OCI-LY3 (cell line): ENCODE data around the gene C9orf40.

Experiments used
- H2AFZ ChIP-seq: fragments of 200-600, 300-600 bp; shearing (Covaris generic); 2 replicates; pipeline ENCODE4 v1.6.0; 2014; ENCODE audit warnings: antibody characterized with exemption, low read depth, low read length
- H3K27ac ChIP-seq: fragments of 200-600, 300-600 bp; sonication (generic); 2 replicates; pipeline ENCODE4 v1.5.1; 2014; ENCODE audit warnings: mild to moderate bottlenecking, low read length, moderate library complexity, mixed read lengths
- H3K27me3 ChIP-seq: fragments of 200-600, 300-600 bp; sonication (generic); 2 replicates; pipeline ENCODE4 v1.6.1; 2014; ENCODE audit warnings: low read depth, low read length, mixed read lengths
- H3K36me3 ChIP-seq: fragments of 200-600, 300-600 bp; sonication (generic); replicated peaks from 2 replicates; pipeline ENCODE3; 2014; ENCODE audit warnings: low read depth, low read length, mixed read lengths
- H3K4me1 ChIP-seq: fragments of 300-600, 200-600 bp; sonication (generic); 2 replicates; pipeline ENCODE4 v1.6.1; 2014; ENCODE audit warnings: low read length, mixed read lengths
- H3K4me2 ChIP-seq: fragments of 200-600, 300-600 bp; sonication (generic); 2 replicates; pipeline ENCODE4 v1.6.1; 2014; ENCODE audit warnings: low read length, mixed read lengths
- H3K4me3 ChIP-seq: fragments of 300-600, 200-600 bp; sonication (generic); 2 replicates; pipeline ENCODE4 v1.5.1; 2014; ENCODE audit warnings: antibody characterized with exemption, mild to moderate bottlenecking, low read length, moderate library complexity
- H3K79me2 ChIP-seq: fragments of 300-600, 200-600 bp; shearing (Covaris generic); 2 replicates; pipeline ENCODE4 v1.6.1; 2014; ENCODE audit warnings: mild to moderate bottlenecking, low read length, mixed read lengths
- H3K9ac ChIP-seq: fragments of 300-600, 200-600 bp; shearing (Covaris generic); 2 replicates; pipeline ENCODE4 v1.6.0; 2014; ENCODE audit warnings: mild to moderate bottlenecking, low read length, moderate library complexity
- H3K9me3 ChIP-seq: fragments of 200-600, 300-600 bp; shearing (Covaris generic); 2 replicates; pipeline ENCODE4 v1.6.1; 2014; ENCODE audit warnings: low read length, mixed read lengths; ENCODE audit not compliant: insufficient read depth
- H4K20me1 ChIP-seq: fragments of 200-600, 300-600 bp; sonication (generic); 2 replicates; pipeline ENCODE4 v1.6.1; 2016; ENCODE audit warnings: low read length, mixed read lengths; ENCODE audit not compliant: insufficient read depth
- CTCF ChIP-seq: fragments of 200-600, 300-600 bp; sonication (generic); IDR thresholded peaks from 2 replicates; pipeline ENCODE4 v1.5.1; 2014; ENCODE audit warnings: antibody characterized with exemption, low read length, low read depth
- EZH2phosphoT487 ChIP-seq: fragments of 200-600 bp; shearing (Covaris generic); IDR thresholded peaks from 2 replicates; pipeline ENCODE4 v1.6.1; 2018; ENCODE audit warnings: antibody characterized with exemption, mixed run types, low read depth

The C9orf40 gene

GRCh38 chr9:74974558-74974957 lies 21.8 kb upstream of the C9orf40 start:
- TF ChIP-seq EZH2phosphoT487: no peak
- no peaks in the 10 kb centered on the region for H3K4me1 ChIP-seq
- no peaks in the 10 kb centered on the region for H3K27me3 ChIP-seq
- no peaks in the 10 kb centered on the region for H4K20me1 ChIP-seq
- H3K9me3 ChIP-seq: no peaks in the 10 kb centered on the region
- peaks cover 23% of the 10 kb centered on the region for H3K36me3 ChIP-seq
- H3K79me2 ChIP-seq: no peaks in the 10 kb centered on the region
- no peak overlapping the region for H2AFZ ChIP-seq
- no peak overlapping the region for H3K4me2 ChIP-seq
- H3K9ac ChIP-seq: no peak overlapping the region
- no peak overlapping the region for H3K4me3 ChIP-seq
- H3K27ac ChIP-seq: no peak overlapping the region

- no peak overlapping the region for H3K4me3 ChIP-seq
- no peak overlapping the region for H3K4me2 ChIP-seq
- H3K79me2 ChIP-seq: no peaks in the 10 kb centered on the region
- H3K9me3 ChIP-seq: no peaks in the 10 kb centered on the region
- TF ChIP-seq EZH2phosphoT487 (no peak), CTCF (no peak)
- no peak overlapping the region for H3K9ac ChIP-seq
- H4K20me1 ChIP-seq: no peaks in the 10 kb centered on the region
- H3K4me1 ChIP-seq: no peaks in the 10 kb centered on the region
- H3K27ac ChIP-seq: no peak overlapping the region
- no peak overlapping the region for H2AFZ ChIP-seq
- no peaks in the 10 kb centered on the region for H3K27me3 ChIP-seq
- H3K36me3 ChIP-seq: peaks cover 18% of the 10 kb centered on the region
Observed at GRCh38 chr9:74973714-74974113, 21.0 kb upstream of the C9orf40 start.

- H2AFZ ChIP-seq: no peak overlapping the region
- no peaks in the 10 kb centered on the region for H3K4me1 ChIP-seq
- no peak for TF ChIP-seq CTCF
- no peak overlapping the region for H3K27ac ChIP-seq
- H3K79me2 ChIP-seq: no peaks in the 10 kb centered on the region
- H4K20me1 ChIP-seq: no peaks in the 10 kb centered on the region
- H3K9ac ChIP-seq: no peak overlapping the region
- 0 out of 2 replicates have a peak, but pooled peaks cover 3% of the 10 kb centered on the region for H3K9me3 ChIP-seq
- peaks cover 27% of the 10 kb centered on the region for H3K36me3 ChIP-seq
- no peaks in the 10 kb centered on the region for H3K27me3 ChIP-seq
- no peak overlapping the region for H3K4me2 ChIP-seq
- H3K4me3 ChIP-seq: no peak overlapping the region
Observed at GRCh38 chr9:74963056-74963455, 10.3 kb upstream of the C9orf40 start.

- Histone ChIP-seq H2AFZ (no peak overlapping the region), H3K36me3 (peaks cover 27% of the 10 kb centered on the region), H3K27me3 (no peaks in the 10 kb centered on the region), H3K9ac (no peak overlapping the region), H3K27ac (no peak overlapping the region), H3K4me3 (no peak overlapping the region), H4K20me1 (no peaks in the 10 kb centered on the region), H3K9me3 (0 out of 2 replicates have a peak, but pooled peaks cover 3% of the 10 kb centered on the region), H3K79me2 (no peaks in the 10 kb centered on the region), H3K4me2 (no peak overlapping the region), H3K4me1 (no peaks in the 10 kb centered on the region)
- TF ChIP-seq CTCF: no peak
- no peak for TF ChIP-seq EZH2phosphoT487
Observed at GRCh38 chr9:74961496-74961895, 8.8 kb upstream of the C9orf40 start.

GRCh38 chr9:74960561-74960960 lies 7.8 kb upstream of the C9orf40 start:
- Histone ChIP-seq H3K79me2 (no peaks in the 10 kb centered on the region), H3K4me2 (no peak overlapping the region), H4K20me1 (no peaks in the 10 kb centered on the region), H3K9ac (no peak overlapping the region), H3K27me3 (no peaks in the 10 kb centered on the region), H2AFZ (no peak overlapping the region), H3K27ac (no peak overlapping the region), H3K36me3 (peaks cover 27% of the 10 kb centered on the region), H3K4me3 (no peak overlapping the region), H3K9me3 (0 out of 2 replicates have a peak, but pooled peaks cover 3% of the 10 kb centered on the region), H3K4me1 (no peaks in the 10 kb centered on the region)
- TF ChIP-seq CTCF (no peak), EZH2phosphoT487 (no peak)
